T-helper 17 cell (primary cell): Measurements from ENCODE around the gene IGDCC3. TPM values are rescaled to one million over a fixed set of nuclear protein-coding genes. Genes with fewer than 3 reads are reported as not detected.

Experiments
- ATAC-seq: fragments of 150-1000 bp; cut with Tn5 transposase; 2 replicates; pipeline ENCODE4 v1.10.0; 2021; ENCODE audit warnings: mild to moderate bottlenecking, moderate library complexity
- DNase-seq, 3 donors: peaks; one replicate each; pipeline versions ENCODE4 v3.0.0 to v3.0.0-alpha.2; 2020 to 2021
- H3K9me3 ChIP-seq: one replicate; pipeline ENCODE4 v1.7.0; 2013; ENCODE audit warnings: low read length, mild to moderate bottlenecking; ENCODE audit not compliant: control insufficient read depth, poor library complexity, severe bottlenecking
- H3K27ac Mint-ChIP-seq: one replicate; pipeline ENCODE4 v1.8.0; 2022; ENCODE audit warnings: mild to moderate bottlenecking, moderate library complexity, mixed read lengths
- H3K27me3 Mint-ChIP-seq: one replicate; pipeline ENCODE4 v1.8.0; 2022; ENCODE audit warnings: mixed read lengths
- H3K36me3 Mint-ChIP-seq: one replicate; pipeline ENCODE4 v1.8.0; 2022; ENCODE audit warnings: low read depth, mixed read lengths
- H3K4me1 Mint-ChIP-seq: one replicate; pipeline ENCODE4 v1.8.0; 2022; ENCODE audit warnings: mild to moderate bottlenecking, mixed read lengths
- H3K4me3 Mint-ChIP-seq: one replicate; pipeline ENCODE4 v1.8.0; 2022; ENCODE audit warnings: mild to moderate bottlenecking, moderate library complexity, mixed read lengths
- total RNA-seq, 4 donors: library from RNA in 2 of 4; stranded (reverse) in 2 of 4; gene quantifications; one replicate each; pipeline ENCODE4 v1.2.3 and lab custom pipeline; 2022 to 2026

Gene IGDCC3
- total RNA-seq (not detected), total RNA-seq (lab: John Stamatoyannopoulos, UW) (0 reads per million in 2 donors)

- Mint-ChIP-seq H3K4me1 (peaks cover 13% of the 10 kb centered on the region), H3K27me3 (peaks cover 64% of the 10 kb centered on the region), H3K36me3 (peaks cover 6% of the 10 kb centered on the region), H3K4me3 (peak within 1 kb of the TSS; percentile 89), H3K27ac (peak within 1 kb of the TSS; percentile 57)
- no peaks in the 10 kb centered on the region for H3K9me3 ChIP-seq
- DNase-seq, result no peak
- no peak for ATAC-seq
Measured at GRCh38 chr15:65377976-65378366, at the start of gene IGDCC3. IGDCC3 (minus strand) TSS chr15:65378002; CDS start chr15:65377788, 214 bp downstream.

- H3K4me1 Mint-ChIP-seq, result peaks cover 20% of the 10 kb centered on the region
- H3K27ac Mint-ChIP-seq, result no peak overlapping the region
- H3K9me3 ChIP-seq, result no peaks in the 10 kb centered on the region
- H3K27me3 Mint-ChIP-seq, result peaks cover 55% of the 10 kb centered on the region
- no peak overlapping the region for H3K4me3 Mint-ChIP-seq
- DNase-seq (no peak), ATAC-seq (no peak)
- peaks cover 17% of the 10 kb centered on the region for H3K36me3 Mint-ChIP-seq
Measured at GRCh38 chr15:65426216-65426853, 48.5 kb upstream of the IGDCC3 start.

- DNase-seq, result no peak
- no peak for ATAC-seq
- Mint-ChIP-seq H3K4me1 (peaks cover 20% of the 10 kb centered on the region), H3K27me3 (peaks cover 68% of the 10 kb centered on the region), H3K27ac (no peak overlapping the region), H3K36me3 (peaks cover 25% of the 10 kb centered on the region), H3K4me3 (peak overlapping the region; percentile 93)
- no peaks in the 10 kb centered on the region for H3K9me3 ChIP-seq
Measured at GRCh38 chr15:65424683-65425082, 46.9 kb upstream of the IGDCC3 start.

GRCh38 chr15:65423976-65424679, 46.3 kb upstream of the IGDCC3 start:
- ATAC-seq (no peak), DNase-seq (no peak)
- no peaks in the 10 kb centered on the region for H3K9me3 ChIP-seq
- Mint-ChIP-seq H3K4me1 (peaks cover 20% of the 10 kb centered on the region), H3K4me3 (peak overlapping the region; percentile 93), H3K36me3 (peaks cover 23% of the 10 kb centered on the region), H3K27ac (no peak overlapping the region), H3K27me3 (peaks cover 68% of the 10 kb centered on the region)

- Mint-ChIP-seq H3K4me1 (peaks cover 20% of the 10 kb centered on the region), H3K27me3 (peaks cover 75% of the 10 kb centered on the region), H3K36me3 (peaks cover 23% of the 10 kb centered on the region), H3K4me3 (peak overlapping the region; percentile 93), H3K27ac (peak overlapping the region; percentile 76)
- ATAC-seq, result no peak
- no peak for DNase-seq
- no peaks in the 10 kb centered on the region for H3K9me3 ChIP-seq
Measured at GRCh38 chr15:65423150-65423975, 45.6 kb upstream of the IGDCC3 start.

GRCh38 chr15:65421360-65422215, 43.8 kb upstream of the IGDCC3 start:
- Mint-ChIP-seq H3K27ac (peak overlapping the region; percentile 66), H3K4me3 (peak overlapping the region; percentile 89), H3K36me3 (peaks cover 23% of the 10 kb centered on the region), H3K4me1 (peaks cover 20% of the 10 kb centered on the region), H3K27me3 (peaks cover 90% of the 10 kb centered on the region)
- DNase-seq (no peak), ATAC-seq (no peak)
- no peaks in the 10 kb centered on the region for H3K9me3 ChIP-seq

- H3K27ac Mint-ChIP-seq, result no peak overlapping the region
- DNase-seq (no peak), ATAC-seq (no peak)
- peaks cover 23% of the 10 kb centered on the region for H3K36me3 Mint-ChIP-seq
- H3K9me3 ChIP-seq, result no peaks in the 10 kb centered on the region
- H3K27me3 Mint-ChIP-seq, result peaks cover 87% of the 10 kb centered on the region
- H3K4me1 Mint-ChIP-seq, result peaks cover 20% of the 10 kb centered on the region
- H3K4me3 Mint-ChIP-seq, result peak overlapping the region; percentile 28
Measured at GRCh38 chr15:65420975-65421359, 43.2 kb upstream of the IGDCC3 start.

GRCh38 chr15:65418596-65418995, 40.8 kb upstream of the IGDCC3 start:
- H3K4me1 Mint-ChIP-seq, result peaks cover 11% of the 10 kb centered on the region
- DNase-seq, result no peak
- H3K36me3 Mint-ChIP-seq, result peaks cover 14% of the 10 kb centered on the region
- H3K27ac Mint-ChIP-seq, result no peak overlapping the region
- no peak for ATAC-seq
- peaks cover 63% of the 10 kb centered on the region for H3K27me3 Mint-ChIP-seq
- H3K4me3 Mint-ChIP-seq, result no peak overlapping the region
- H3K9me3 ChIP-seq, result no peaks in the 10 kb centered on the region

GRCh38 chr15:65416845-65417416, 39.1 kb upstream of the IGDCC3 start:
- peaks cover 1% of the 10 kb centered on the region for H3K4me1 Mint-ChIP-seq
- no peak overlapping the region for H3K27ac Mint-ChIP-seq
- H3K36me3 Mint-ChIP-seq, result peaks cover 9% of the 10 kb centered on the region
- H3K27me3 Mint-ChIP-seq, result peaks cover 50% of the 10 kb centered on the region
- no peak for DNase-seq
- no peak for ATAC-seq
- no peaks in the 10 kb centered on the region for H3K9me3 ChIP-seq
- no peak overlapping the region for H3K4me3 Mint-ChIP-seq

- ATAC-seq (no peak), DNase-seq (no peak)
- Mint-ChIP-seq H3K36me3 (peaks cover under 1% of the 10 kb centered on the region), H3K4me3 (no peak overlapping the region), H3K27ac (no peak overlapping the region), H3K4me1 (peaks cover 2% of the 10 kb centered on the region), H3K27me3 (peaks cover 47% of the 10 kb centered on the region)
- H3K9me3 ChIP-seq, result no peaks in the 10 kb centered on the region
Measured at GRCh38 chr15:65414841-65415621, 37.2 kb upstream of the IGDCC3 start.

- Mint-ChIP-seq H3K27ac (no peak overlapping the region), H3K4me1 (peaks cover 2% of the 10 kb centered on the region), H3K36me3 (no peaks in the 10 kb centered on the region), H3K27me3 (peaks cover 44% of the 10 kb centered on the region), H3K4me3 (no peak overlapping the region)
- H3K9me3 ChIP-seq, result no peaks in the 10 kb centered on the region
- DNase-seq, result no peak
- no peak for ATAC-seq
Measured at GRCh38 chr15:65413760-65414144, 36.0 kb upstream of the IGDCC3 start.
